H7 (cell line): Measurements from ENCODE around the gene AP1M1. TPM values are rescaled to one million over a fixed set of nuclear protein-coding genes. Genes with fewer than 3 reads are reported as not detected.

ENCODE experiments used
- DNase-seq: peaks from one replicate; pipeline ENCODE4 v3.0.0; 2012
- H3K27me3 ChIP-seq: 2 replicates; pipeline ENCODE4 v1.6.0; 2011; ENCODE audit warnings: mild to moderate bottlenecking, low read length; ENCODE audit not compliant: control insufficient read depth, insufficient read depth
- H3K36me3 ChIP-seq: replicated peaks from 2 replicates; pipeline ENCODE4 v1.5.1; 2011; ENCODE audit warnings: low read length; ENCODE audit not compliant: control insufficient read depth, insufficient read depth
- H3K4me3 ChIP-seq: 2 replicates; pipeline ENCODE4 v1.5.1; 2011; ENCODE audit warnings: low read depth, mild to moderate bottlenecking, control low read depth, low read length, moderate library complexity; ENCODE audit not compliant: insufficient read depth
- total RNA-seq: library from RNA; depleted of rRNA; stranded (reverse); fragments of >200 nt; shearing (Covaris generic); gene quantifications from 2 replicates; pipeline ENCODE4 v1.2.3, GENCODE V29; 2014; rRNA removed

The AP1M1 gene
- total RNA-seq, 1 experiment from 2014 or later = 56.3 TPM

DNA sequence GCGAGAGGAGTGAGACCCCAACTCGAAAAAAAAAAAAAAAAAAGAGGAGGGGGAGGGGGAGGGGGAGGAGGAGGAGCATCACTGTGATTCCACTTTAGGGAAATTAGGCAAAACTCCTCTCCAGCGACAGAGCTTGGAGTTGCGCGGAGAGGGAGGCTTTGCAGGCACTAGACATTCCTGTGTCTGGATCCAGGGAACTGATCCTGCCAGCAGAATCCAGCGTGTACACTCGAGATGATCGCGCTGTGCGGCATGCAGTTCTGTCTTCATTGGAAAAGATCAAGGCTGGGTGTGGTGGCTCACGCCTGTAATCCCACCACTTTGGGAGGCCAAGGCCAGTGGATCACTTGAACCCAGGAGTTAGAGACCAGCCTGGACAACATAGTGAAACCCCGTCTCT is 97.3 kb downstream of the AP1M1 start:
- Histone ChIP-seq H3K36me3 (no peaks in the 10 kb centered on the region), H3K4me3 (no peak overlapping the region), H3K27me3 (no peaks in the 10 kb centered on the region)
- DNase-seq = no peak

Other genes with a start within 250 kb of the AP1M1 start
- not detected in 2 replicates for gene OR10H4, start 248.9 kb upstream of the AP1M1 start, total RNA-seq
- gene TPM4, start 121.4 kb upstream of the AP1M1 start, total RNA-seq = 429 and 498 TPM in 2 replicates
- gene RAB8A, start 86.0 kb upstream of the AP1M1 start, total RNA-seq = 59.3 and 63.3 TPM in 2 replicates
- 0.07 TPM in 1 of 2 replicates, not detected in the other for gene HSH2D, start 54.2 kb upstream of the AP1M1 start, total RNA-seq
- gene CIB3, start 24.4 kb upstream of the AP1M1 start, total RNA-seq = not detected in 2 replicates
- gene FAM32A, start 12.5 kb upstream of the AP1M1 start, total RNA-seq = 91.8 and 96.9 TPM in 2 replicates
- not detected in 2 replicates for gene KLF2, start 126.9 kb downstream of the AP1M1 start, total RNA-seq